ENCODE measurements around the gene TMEM222.

TMEM222 gene

GRCh38 chr1:27372022-27372807 is 50.3 kb downstream of the TMEM222 start:
- DNase-seq: no peak
- no peak for TF ChIP-seq CTCF (IDR thresholded peaks at IDR 0.05; ENCODE audit: low read depth, low read length, missing control alignments)

GRCh38 chr1:27372808-27373690 is 51.1 kb downstream of the TMEM222 start:
- TF ChIP-seq CTCF (IDR thresholded peaks at IDR 0.05; ENCODE audit: low read depth, low read length, missing control alignments): peak; percentile 70
- no peak overlapping the region for H3K27ac ChIP-seq
- no peaks in the 10 kb centered on the region for H3K36me3 ChIP-seq (replicated peaks)
- H3K4me3 ChIP-seq (ENCODE audit: low read depth, low read length): no peak overlapping the region
- no peaks in the 10 kb centered on the region for H3K27me3 ChIP-seq (replicated peaks)
- in situ Hi-C loops (cut with HindIII; ENCODE audit: low pct_ligation_motif_present, low sequenced_read_pairs): no loop called here
- no peak for DNase-seq

More at GRCh38 chr1:27372022-27372807, 50.3 kb downstream of the TMEM222 start:
- H3K36me3 ChIP-seq (replicated peaks): no peaks in the 10 kb centered on the region
- in situ Hi-C loops (cut with HindIII; ENCODE audit: low pct_ligation_motif_present, low sequenced_read_pairs): no loop called here
- no peak overlapping the region for H3K4me3 ChIP-seq (ENCODE audit: low read depth, low read length)
- H3K27ac ChIP-seq: no peak overlapping the region
- H3K27me3 ChIP-seq (replicated peaks): no peaks in the 10 kb centered on the region

- no peak for TF ChIP-seq CTCF (IDR thresholded peaks at IDR 0.05; ENCODE audit: low read depth, low read length, missing control alignments)
- DNase-seq: no peak
- in situ Hi-C loops (cut with HindIII; ENCODE audit: low pct_ligation_motif_present, low sequenced_read_pairs): no loop called here
- Histone ChIP-seq H3K36me3 (replicated peaks) (no peaks in the 10 kb centered on the region), H3K27me3 (replicated peaks) (no peaks in the 10 kb centered on the region), H3K4me3 (ENCODE audit: low read depth, low read length) (no peak within 1 kb of the TSS), H3K27ac (no peak within 1 kb of the TSS)
Observed at GRCh38 chr1:27374362-27375086, 52.6 kb downstream of the TMEM222 start, which contains the start of gene FCN3. Gene FCN3, minus strand, starts transcription at chr1:27374824. Its CDS starts 6 bp downstream, at chr1:27374818.

- Histone ChIP-seq H3K4me3 (ENCODE audit: low read depth, low read length) (no peak overlapping the region), H3K27me3 (replicated peaks) (no peaks in the 10 kb centered on the region), H3K27ac (no peak overlapping the region), H3K36me3 (replicated peaks) (no peaks in the 10 kb centered on the region)
- TF ChIP-seq CTCF (IDR thresholded peaks at IDR 0.05; ENCODE audit: low read depth, low read length, missing control alignments): no peak
- in situ Hi-C loops (cut with HindIII; ENCODE audit: low pct_ligation_motif_present, low sequenced_read_pairs): no loop called here
- no peak for DNase-seq
Observed at GRCh38 chr1:27377760-27378495, 56.0 kb downstream of the TMEM222 start.

- no peak overlapping the region for H3K4me3 ChIP-seq (ENCODE audit: low read depth, low read length)
- no peaks in the 10 kb centered on the region for H3K27me3 ChIP-seq (replicated peaks)
- in situ Hi-C loops (cut with HindIII; ENCODE audit: low pct_ligation_motif_present, low sequenced_read_pairs): no loop called here
- DNase-seq: no peak
- H3K27ac ChIP-seq: no peak overlapping the region
- no peak for TF ChIP-seq CTCF (IDR thresholded peaks at IDR 0.05; ENCODE audit: low read depth, low read length, missing control alignments)
- no peaks in the 10 kb centered on the region for H3K36me3 ChIP-seq (replicated peaks)
Observed at GRCh38 chr1:27379564-27380122, 57.7 kb downstream of the TMEM222 start.
